GM12873 (cell line): Measurements from ENCODE around the gene CHD1L.

Experiments
- TF ChIP-seq, protein P1 (sequence below): IDR thresholded peaks from 2 replicates; pipeline ENCODE4 v1.5.1; 2012; ENCODE audit warnings: low read depth, mild to moderate bottlenecking, moderate library complexity, low read length, control low read depth; ENCODE audit not compliant: insufficient read depth; ENCODE audit errors: missing control alignments

Gene CHD1L

DNA sequence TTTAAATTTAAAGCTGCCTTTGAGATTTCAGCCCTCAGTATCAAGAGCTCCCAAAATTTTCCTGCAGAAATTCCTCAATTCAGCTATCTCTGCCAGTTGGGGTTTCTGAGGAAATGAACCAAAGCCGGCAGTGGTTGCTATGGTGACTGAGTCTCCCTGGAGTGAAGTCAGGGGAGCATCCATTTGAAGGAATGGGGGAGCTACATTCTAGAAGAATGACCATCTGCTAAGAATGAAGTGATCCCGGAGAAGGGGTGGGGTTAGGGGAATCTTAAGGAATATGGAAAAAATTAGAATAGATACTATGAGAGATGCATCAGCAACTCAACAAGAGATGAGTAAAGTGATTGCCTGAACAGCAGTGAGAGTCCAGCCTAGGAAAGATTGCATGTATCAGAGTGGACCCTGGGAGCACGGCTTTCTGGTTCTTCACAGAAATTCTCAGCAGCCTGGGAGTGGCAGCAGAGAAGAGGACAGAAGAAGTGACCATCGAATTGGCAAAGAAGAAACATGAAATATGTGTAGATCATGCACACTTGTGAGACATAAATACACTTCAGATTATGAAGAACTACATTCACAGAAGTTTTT, 94.7 kb downstream of the CHD1L start:
- TF ChIP-seq, protein P1, sequence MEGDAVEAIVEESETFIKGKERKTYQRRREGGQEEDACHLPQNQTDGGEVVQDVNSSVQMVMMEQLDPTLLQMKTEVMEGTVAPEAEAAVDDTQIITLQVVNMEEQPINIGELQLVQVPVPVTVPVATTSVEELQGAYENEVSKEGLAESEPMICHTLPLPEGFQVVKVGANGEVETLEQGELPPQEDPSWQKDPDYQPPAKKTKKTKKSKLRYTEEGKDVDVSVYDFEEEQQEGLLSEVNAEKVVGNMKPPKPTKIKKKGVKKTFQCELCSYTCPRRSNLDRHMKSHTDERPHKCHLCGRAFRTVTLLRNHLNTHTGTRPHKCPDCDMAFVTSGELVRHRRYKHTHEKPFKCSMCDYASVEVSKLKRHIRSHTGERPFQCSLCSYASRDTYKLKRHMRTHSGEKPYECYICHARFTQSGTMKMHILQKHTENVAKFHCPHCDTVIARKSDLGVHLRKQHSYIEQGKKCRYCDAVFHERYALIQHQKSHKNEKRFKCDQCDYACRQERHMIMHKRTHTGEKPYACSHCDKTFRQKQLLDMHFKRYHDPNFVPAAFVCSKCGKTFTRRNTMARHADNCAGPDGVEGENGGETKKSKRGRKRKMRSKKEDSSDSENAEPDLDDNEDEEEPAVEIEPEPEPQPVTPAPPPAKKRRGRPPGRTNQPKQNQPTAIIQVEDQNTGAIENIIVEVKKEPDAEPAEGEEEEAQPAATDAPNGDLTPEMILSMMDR: no peak

DNA sequence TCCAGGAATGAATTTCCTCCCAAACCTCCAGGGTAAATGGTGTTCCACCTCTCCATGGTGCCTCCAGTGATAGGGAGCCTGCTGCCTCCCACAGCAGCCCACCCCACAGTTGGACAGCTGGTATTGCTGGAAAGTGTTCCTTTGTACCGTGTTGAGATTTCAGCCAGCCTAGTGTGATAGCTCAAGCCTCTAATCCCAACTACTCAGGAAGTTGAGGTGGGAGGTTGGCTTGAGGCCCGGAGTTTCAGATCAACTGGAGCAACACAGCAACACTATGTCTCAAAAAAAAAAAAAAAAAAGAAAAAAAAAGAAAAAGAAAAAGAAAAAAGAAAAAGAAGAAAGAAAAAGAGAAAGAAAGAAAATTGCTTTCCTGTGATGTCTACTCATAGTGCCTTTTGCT, 96.1 kb downstream of the CHD1L start:
- TF ChIP-seq, protein P1: no peak

- TF ChIP-seq, protein P1: no peak
Measured at GRCh38 chr1:147341246-147341645, 98.8 kb downstream of the CHD1L start.
